AG09309 (cell line): Measurements from ENCODE around the gene TSC22D1.

Experiments used
- DNase-seq: peaks from one replicate; pipeline ENCODE4 v3.0.0-alpha.2; 2010; ENCODE audit warnings: low read depth
- H3K4me3 ChIP-seq: 2 replicates; pipeline ENCODE4 v1.5.1; 2011; ENCODE audit warnings: mild to moderate bottlenecking, low read depth, low read length, moderate library complexity; ENCODE audit not compliant: control insufficient read depth
- TF ChIP-seq, protein P1 (sequence below): IDR thresholded peaks from 2 replicates; pipeline ENCODE4 v1.5.1; 2011; ENCODE audit warnings: mild to moderate bottlenecking, low read depth, low read length, inconsistent platforms; ENCODE audit not compliant: insufficient read depth, control insufficient read depth; ENCODE audit errors: missing control alignments

Gene TSC22D1

GRCh38 chr13:44435142-44435918 lies 140.8 kb downstream of the TSC22D1 start:
- H3K4me3 ChIP-seq = peak overlapping the region; percentile 68
- DNase-seq = peak; percentile 94
- TF ChIP-seq, protein P1, sequence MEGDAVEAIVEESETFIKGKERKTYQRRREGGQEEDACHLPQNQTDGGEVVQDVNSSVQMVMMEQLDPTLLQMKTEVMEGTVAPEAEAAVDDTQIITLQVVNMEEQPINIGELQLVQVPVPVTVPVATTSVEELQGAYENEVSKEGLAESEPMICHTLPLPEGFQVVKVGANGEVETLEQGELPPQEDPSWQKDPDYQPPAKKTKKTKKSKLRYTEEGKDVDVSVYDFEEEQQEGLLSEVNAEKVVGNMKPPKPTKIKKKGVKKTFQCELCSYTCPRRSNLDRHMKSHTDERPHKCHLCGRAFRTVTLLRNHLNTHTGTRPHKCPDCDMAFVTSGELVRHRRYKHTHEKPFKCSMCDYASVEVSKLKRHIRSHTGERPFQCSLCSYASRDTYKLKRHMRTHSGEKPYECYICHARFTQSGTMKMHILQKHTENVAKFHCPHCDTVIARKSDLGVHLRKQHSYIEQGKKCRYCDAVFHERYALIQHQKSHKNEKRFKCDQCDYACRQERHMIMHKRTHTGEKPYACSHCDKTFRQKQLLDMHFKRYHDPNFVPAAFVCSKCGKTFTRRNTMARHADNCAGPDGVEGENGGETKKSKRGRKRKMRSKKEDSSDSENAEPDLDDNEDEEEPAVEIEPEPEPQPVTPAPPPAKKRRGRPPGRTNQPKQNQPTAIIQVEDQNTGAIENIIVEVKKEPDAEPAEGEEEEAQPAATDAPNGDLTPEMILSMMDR = no peak

- peak overlapping the region; percentile 68 for H3K4me3 ChIP-seq
- TF ChIP-seq, protein P1 = no peak
- no peak for DNase-seq
These were observed 141.4 kb downstream of the TSC22D1 start for GRCh38 chr13:44434766-44435141.

DNA sequence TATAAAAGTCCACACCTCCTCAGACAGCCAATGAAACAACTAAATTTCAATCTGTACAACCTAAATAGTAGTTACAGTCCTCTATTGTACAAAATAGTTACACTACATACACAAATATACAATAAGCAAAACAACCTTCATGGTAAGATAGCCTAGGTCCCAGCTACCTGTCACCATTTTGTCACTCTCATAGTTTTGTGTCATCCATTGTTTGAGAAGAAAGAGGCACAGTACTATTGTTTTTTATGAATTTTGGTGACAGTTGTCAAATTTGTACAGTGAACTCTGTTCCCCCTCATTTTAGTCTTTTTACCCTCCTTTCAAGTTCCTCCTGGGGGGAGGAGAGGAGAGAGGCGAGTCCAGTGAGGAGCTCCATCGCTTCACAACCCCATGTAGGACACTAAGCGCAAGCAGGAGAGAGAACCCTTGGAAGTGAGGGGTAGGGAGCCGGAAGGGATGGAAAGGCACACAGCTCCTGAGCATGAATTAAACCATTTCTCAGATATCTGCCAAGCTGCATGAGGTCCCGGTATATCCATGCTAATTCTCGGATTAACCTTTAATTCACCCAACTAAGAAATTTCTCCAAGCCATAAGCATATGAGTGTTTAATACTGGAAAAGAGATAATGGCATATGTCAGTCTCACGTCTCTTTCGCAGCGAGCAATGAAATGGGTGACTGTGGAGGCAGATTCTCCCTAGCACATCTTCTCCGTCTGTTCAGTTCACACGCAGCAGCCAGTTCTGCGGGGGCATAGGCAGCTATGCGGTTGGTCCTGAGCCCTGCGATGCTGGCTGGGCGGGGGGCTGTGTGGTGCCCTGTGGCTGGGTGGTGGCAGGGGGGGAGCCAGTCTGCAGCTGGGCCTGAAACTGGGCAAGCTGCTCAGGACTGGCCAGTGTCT lies 142.0 kb downstream of the TSC22D1 start:
- peak overlapping the region; percentile 68 for H3K4me3 ChIP-seq
- DNase-seq = no peak
- TF ChIP-seq, protein P1 = no peak

- DNase-seq = no peak
- H3K4me3 ChIP-seq = no peak overlapping the region
- TF ChIP-seq, protein P1 = no peak
These were observed 143.5 kb downstream of the TSC22D1 start for GRCh38 chr13:44432650-44433049.

- DNase-seq = no peak
- H3K4me3 ChIP-seq = no peak overlapping the region
- TF ChIP-seq, protein P1 = no peak
These were observed 145.0 kb downstream of the TSC22D1 start for GRCh38 chr13:44431150-44431549.

DNA sequence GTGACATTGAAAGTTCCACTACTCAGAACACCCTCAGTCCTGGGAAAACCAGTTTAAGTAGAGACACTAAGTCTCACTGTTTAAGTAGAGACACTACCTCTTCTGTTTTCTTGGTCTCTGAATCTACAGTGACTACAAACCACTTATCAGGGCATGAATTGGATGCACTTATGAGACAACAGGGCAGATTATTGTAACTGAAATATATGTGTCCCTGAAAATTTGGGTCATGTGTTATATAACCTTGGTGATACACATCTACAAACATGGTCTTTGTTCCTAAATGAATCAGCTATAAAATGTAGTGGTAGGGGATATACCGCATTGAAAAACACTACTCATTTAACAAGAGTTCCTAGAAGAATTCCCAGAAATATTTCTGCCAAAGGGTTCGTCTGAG lies 146.8 kb downstream of the TSC22D1 start:
- no peak overlapping the region for H3K4me3 ChIP-seq
- no peak for DNase-seq
- TF ChIP-seq, protein P1 = no peak
